ENCODE results near the gene CELF2.
"Not testable (repeated sequence)": the region's sequence is repeated elsewhere in the genome, so short reads cannot be mapped to it uniquely, and the experiment has no call there.

The CELF2 gene

GRCh38 chr10:11351801-11352200 is 334.1 kb downstream of the CELF2 start:
- Histone ChIP-seq H3K27me3 (ENCODE audit: control insufficient read depth, insufficient read depth, low read length) (no peaks in the 10 kb centered on the region), H3K4me1 (ENCODE audit: control insufficient read depth, insufficient read depth, low read length) (no peaks in the 10 kb centered on the region), H3K9ac (ENCODE audit: low read length) (no peak overlapping the region), H3K4me3 (ENCODE audit: low read length) (no peak overlapping the region), H3K36me3 (ENCODE audit: control insufficient read depth, insufficient read depth, low read length) (no peaks in the 10 kb centered on the region), H3K27ac (ENCODE audit: low read depth, low read length) (no peak overlapping the region)

- no peak overlapping the region for H3K4me3 ChIP-seq (ENCODE audit: low read length)
Observed at GRCh38 chr10:11353006-11353896, 335.6 kb downstream of the CELF2 start.

GRCh38 chr10:11354823-11355222 is 337.2 kb downstream of the CELF2 start:
- no peaks in the 10 kb centered on the region for H3K36me3 ChIP-seq (ENCODE audit: control insufficient read depth, insufficient read depth, low read length)
- H3K4me1 ChIP-seq (ENCODE audit: control insufficient read depth, insufficient read depth, low read length): no peaks in the 10 kb centered on the region
- H3K9ac ChIP-seq (ENCODE audit: low read length): no peak overlapping the region
- H3K27me3 ChIP-seq (ENCODE audit: control insufficient read depth, insufficient read depth, low read length): no peaks in the 10 kb centered on the region
- H3K27ac ChIP-seq (ENCODE audit: low read depth, low read length): no peak overlapping the region
- H3K4me3 ChIP-seq (ENCODE audit: low read length): no peak overlapping the region

More at GRCh38 chr10:11353006-11353896, 335.6 kb downstream of the CELF2 start:
- no peaks in the 10 kb centered on the region for H3K4me1 ChIP-seq (ENCODE audit: control insufficient read depth, insufficient read depth, low read length)
- no peaks in the 10 kb centered on the region for H3K36me3 ChIP-seq (ENCODE audit: control insufficient read depth, insufficient read depth, low read length)
- H3K27me3 ChIP-seq (ENCODE audit: control insufficient read depth, insufficient read depth, low read length): no peaks in the 10 kb centered on the region
- no peak overlapping the region for H3K9ac ChIP-seq (ENCODE audit: low read length)
- no peak overlapping the region for H3K27ac ChIP-seq (ENCODE audit: low read depth, low read length)

GRCh38 chr10:11355592-11355991 is 337.9 kb downstream of the CELF2 start:
- Histone ChIP-seq H3K4me3 (ENCODE audit: low read length) (no peak overlapping the region), H3K4me1 (ENCODE audit: control insufficient read depth, insufficient read depth, low read length) (no peaks in the 10 kb centered on the region), H3K36me3 (ENCODE audit: control insufficient read depth, insufficient read depth, low read length) (no peaks in the 10 kb centered on the region), H3K9ac (ENCODE audit: low read length) (no peak overlapping the region), H3K27ac (ENCODE audit: low read depth, low read length) (no peak overlapping the region), H3K27me3 (ENCODE audit: control insufficient read depth, insufficient read depth, low read length) (no peaks in the 10 kb centered on the region)

- H3K27ac ChIP-seq (ENCODE audit: low read depth, low read length): no peak overlapping the region
- H3K36me3 ChIP-seq (ENCODE audit: control insufficient read depth, insufficient read depth, low read length): no peaks in the 10 kb centered on the region
- H3K4me3 ChIP-seq (ENCODE audit: low read length): no peak overlapping the region
- no peaks in the 10 kb centered on the region for H3K4me1 ChIP-seq (ENCODE audit: control insufficient read depth, insufficient read depth, low read length)
- no peak overlapping the region for H3K9ac ChIP-seq (ENCODE audit: low read length)
- no peaks in the 10 kb centered on the region for H3K27me3 ChIP-seq (ENCODE audit: control insufficient read depth, insufficient read depth, low read length)
Observed at GRCh38 chr10:11357439-11357838, 339.8 kb downstream of the CELF2 start.

- Histone ChIP-seq H3K4me1 (ENCODE audit: control insufficient read depth, insufficient read depth, low read length) (no peaks in the 10 kb centered on the region), H3K36me3 (ENCODE audit: control insufficient read depth, insufficient read depth, low read length) (no peaks in the 10 kb centered on the region), H3K27ac (ENCODE audit: low read depth, low read length) (no peak overlapping the region), H3K27me3 (ENCODE audit: control insufficient read depth, insufficient read depth, low read length) (no peaks in the 10 kb centered on the region), H3K9ac (ENCODE audit: low read length) (no peak overlapping the region), H3K4me3 (ENCODE audit: low read length) (no peak overlapping the region)
Observed at GRCh38 chr10:11358011-11358410, 340.3 kb downstream of the CELF2 start.

GRCh38 chr10:11358923-11359575 is 341.4 kb downstream of the CELF2 start:
- no peak overlapping the region for H3K9ac ChIP-seq (ENCODE audit: low read length)
- H3K36me3 ChIP-seq (ENCODE audit: control insufficient read depth, insufficient read depth, low read length): no peaks in the 10 kb centered on the region
- H3K27ac ChIP-seq (ENCODE audit: low read depth, low read length): no peak overlapping the region

GRCh38 chr10:11359869-11360268 is 342.2 kb downstream of the CELF2 start:
- Histone ChIP-seq H3K4me1 (ENCODE audit: control insufficient read depth, insufficient read depth, low read length) (no peaks in the 10 kb centered on the region), H3K27ac (ENCODE audit: low read depth, low read length) (no peak overlapping the region), H3K4me3 (ENCODE audit: low read length) (no peak overlapping the region), H3K36me3 (ENCODE audit: control insufficient read depth, insufficient read depth, low read length) (no peaks in the 10 kb centered on the region), H3K27me3 (ENCODE audit: control insufficient read depth, insufficient read depth, low read length) (no peaks in the 10 kb centered on the region), H3K9ac (ENCODE audit: low read length) (no peak overlapping the region)

More at GRCh38 chr10:11358923-11359575, 341.4 kb downstream of the CELF2 start:
- H3K27me3 ChIP-seq (ENCODE audit: control insufficient read depth, insufficient read depth, low read length): no peaks in the 10 kb centered on the region
- H3K4me1 ChIP-seq (ENCODE audit: control insufficient read depth, insufficient read depth, low read length): no peaks in the 10 kb centered on the region
- no peak overlapping the region for H3K4me3 ChIP-seq (ENCODE audit: low read length)

- no peaks in the 10 kb centered on the region for H3K4me1 ChIP-seq (ENCODE audit: control insufficient read depth, insufficient read depth, low read length)
- H3K27ac ChIP-seq (ENCODE audit: low read depth, low read length): no peak overlapping the region
- H3K36me3 ChIP-seq (ENCODE audit: control insufficient read depth, insufficient read depth, low read length): no peaks in the 10 kb centered on the region
- H3K4me3 ChIP-seq (ENCODE audit: low read length): no peak overlapping the region
- H3K27me3 ChIP-seq (ENCODE audit: control insufficient read depth, insufficient read depth, low read length): no peaks in the 10 kb centered on the region
- no peak overlapping the region for H3K9ac ChIP-seq (ENCODE audit: low read length)
Observed at GRCh38 chr10:11363497-11363896, 345.8 kb downstream of the CELF2 start.

GRCh38 chr10:11364241-11364640 is 346.6 kb downstream of the CELF2 start:
- Histone ChIP-seq H3K4me3 (ENCODE audit: low read length) (no peak overlapping the region), H3K27me3 (ENCODE audit: control insufficient read depth, insufficient read depth, low read length) (no peaks in the 10 kb centered on the region)

GRCh38 chr10:11366889-11367288 is 349.2 kb downstream of the CELF2 start:
- H3K36me3 ChIP-seq (ENCODE audit: control insufficient read depth, insufficient read depth, low read length); H3K27ac ChIP-seq (ENCODE audit: low read depth, low read length); H3K4me3 ChIP-seq (ENCODE audit: low read length); H3K4me1 ChIP-seq (ENCODE audit: control insufficient read depth, insufficient read depth, low read length); H3K27me3 ChIP-seq (ENCODE audit: control insufficient read depth, insufficient read depth, low read length); H3K9ac ChIP-seq (ENCODE audit: low read length): not testable (repeated sequence)

More at GRCh38 chr10:11364241-11364640, 346.6 kb downstream of the CELF2 start:
- Histone ChIP-seq H3K36me3 (ENCODE audit: control insufficient read depth, insufficient read depth, low read length) (no peaks in the 10 kb centered on the region), H3K4me1 (ENCODE audit: control insufficient read depth, insufficient read depth, low read length) (no peaks in the 10 kb centered on the region), H3K27ac (ENCODE audit: low read depth, low read length) (no peak overlapping the region), H3K9ac (ENCODE audit: low read length) (no peak overlapping the region)

- no peak overlapping the region for H3K27ac ChIP-seq (ENCODE audit: low read depth, low read length)
- no peak overlapping the region for H3K9ac ChIP-seq (ENCODE audit: low read length)
- no peaks in the 10 kb centered on the region for H3K4me1 ChIP-seq (ENCODE audit: control insufficient read depth, insufficient read depth, low read length)
- H3K36me3 ChIP-seq (ENCODE audit: control insufficient read depth, insufficient read depth, low read length): no peaks in the 10 kb centered on the region
- H3K4me3 ChIP-seq (ENCODE audit: low read length): no peak overlapping the region
- H3K27me3 ChIP-seq (ENCODE audit: control insufficient read depth, insufficient read depth, low read length): no peaks in the 10 kb centered on the region
Observed at GRCh38 chr10:11367505-11367904, 349.8 kb downstream of the CELF2 start.

All from rectal smooth muscle tissue (tissue), 1 donor.